ENCODE data around the gene IKBIP.

Gene IKBIP

GRCh38 chr12:98580695-98581094 lies 63.9 kb downstream of the IKBIP start:
- Histone ChIP-seq H3K36me3 (ENCODE audit: insufficient read depth, low read length) (no peaks in the 10 kb centered on the region), H3K9me3 (ENCODE audit: insufficient read depth, low read length, severe bottlenecking) (no peaks in the 10 kb centered on the region), H3K27ac (ENCODE audit: low read length) (no peak overlapping the region), H3K27me3 (ENCODE audit: insufficient read depth, low read length, poor library complexity) (no peaks in the 10 kb centered on the region), H2AFZ (ENCODE audit: low read depth, low read length) (no peak overlapping the region), H3K4me1 (ENCODE audit: insufficient read depth, low read length) (no peaks in the 10 kb centered on the region), H4K20me1 (ENCODE audit: insufficient read depth, low read length) (no peaks in the 10 kb centered on the region), H3K79me2 (ENCODE audit: insufficient read depth, low read length) (no peaks in the 10 kb centered on the region), H3K4me3 (ENCODE audit: low read depth in 1 of 2, low read length in 2 of 2) (no peak overlapping the region), H3K9ac (ENCODE audit: low read depth, low read length) (no peak overlapping the region), H3K4me2 (ENCODE audit: insufficient read depth, low read length) (no peak overlapping the region)
- no peak for ATAC-seq (ENCODE audit: insufficient read depth, low read depth)
- no peak for DNase-seq
- TF ChIP-seq EZH2 (IDR thresholded peaks at IDR 0.05; ENCODE audit: borderline replicate concordance, low read depth, low read length, severe bottlenecking) (no peak), CTCF (IDR thresholded peaks at IDR 0.05; ENCODE audit: borderline replicate concordance, extremely low read depth, low read length, poor library complexity, severe bottlenecking) (no peak)

- TF ChIP-seq EZH2 (IDR thresholded peaks at IDR 0.05; ENCODE audit: borderline replicate concordance, low read depth, low read length, severe bottlenecking) = no peak
- TF ChIP-seq CTCF (IDR thresholded peaks at IDR 0.05; ENCODE audit: borderline replicate concordance, extremely low read depth, low read length, poor library complexity, severe bottlenecking) = no peak
- Histone ChIP-seq H3K27ac (ENCODE audit: low read length) (no peak overlapping the region), H3K4me2 (ENCODE audit: insufficient read depth, low read length) (no peak overlapping the region), H3K4me1 (ENCODE audit: insufficient read depth, low read length) (no peaks in the 10 kb centered on the region), H3K9ac (ENCODE audit: low read depth, low read length) (no peak overlapping the region), H3K79me2 (ENCODE audit: insufficient read depth, low read length) (no peaks in the 10 kb centered on the region), H2AFZ (ENCODE audit: low read depth, low read length) (no peak overlapping the region), H4K20me1 (ENCODE audit: insufficient read depth, low read length) (no peaks in the 10 kb centered on the region), H3K27me3 (ENCODE audit: insufficient read depth, low read length, poor library complexity) (no peaks in the 10 kb centered on the region), H3K4me3 (ENCODE audit: low read depth in 1 of 2, low read length in 2 of 2) (no peak overlapping the region), H3K9me3 (ENCODE audit: insufficient read depth, low read length, severe bottlenecking) (no peaks in the 10 kb centered on the region), H3K36me3 (ENCODE audit: insufficient read depth, low read length) (no peaks in the 10 kb centered on the region)
- ATAC-seq (ENCODE audit: insufficient read depth, low read depth) (no peak), DNase-seq (no peak)
Measured at GRCh38 chr12:98579835-98580234, 64.8 kb downstream of the IKBIP start.

- no peaks in the 10 kb centered on the region for H4K20me1 ChIP-seq (ENCODE audit: insufficient read depth, low read length)
- no peak overlapping the region for H3K27ac ChIP-seq (ENCODE audit: low read length)
- no peak overlapping the region for H3K4me2 ChIP-seq (ENCODE audit: insufficient read depth, low read length)
- no peak overlapping the region for H3K4me3 ChIP-seq (ENCODE audit: low read depth in 1 of 2, low read length in 2 of 2)
- no peak for DNase-seq
- no peaks in the 10 kb centered on the region for H3K9me3 ChIP-seq (ENCODE audit: insufficient read depth, low read length, severe bottlenecking)
- ATAC-seq (ENCODE audit: insufficient read depth, low read depth) = no peak
- no peaks in the 10 kb centered on the region for H3K36me3 ChIP-seq (ENCODE audit: insufficient read depth, low read length)
- H2AFZ ChIP-seq (ENCODE audit: low read depth, low read length) = no peak overlapping the region
- TF ChIP-seq CTCF (IDR thresholded peaks at IDR 0.05; ENCODE audit: borderline replicate concordance, extremely low read depth, low read length, poor library complexity, severe bottlenecking) (no peak), EZH2 (IDR thresholded peaks at IDR 0.05; ENCODE audit: borderline replicate concordance, low read depth, low read length, severe bottlenecking) (no peak)
- no peak overlapping the region for H3K9ac ChIP-seq (ENCODE audit: low read depth, low read length)
- no peaks in the 10 kb centered on the region for H3K4me1 ChIP-seq (ENCODE audit: insufficient read depth, low read length)
- H3K79me2 ChIP-seq (ENCODE audit: insufficient read depth, low read length) = no peaks in the 10 kb centered on the region
- no peaks in the 10 kb centered on the region for H3K27me3 ChIP-seq (ENCODE audit: insufficient read depth, low read length, poor library complexity)
Measured at GRCh38 chr12:98579347-98579746, 65.2 kb downstream of the IKBIP start.

- DNase-seq = no peak
- no peak for TF ChIP-seq CTCF (IDR thresholded peaks at IDR 0.05; ENCODE audit: borderline replicate concordance, extremely low read depth, low read length, poor library complexity, severe bottlenecking)
- no peak for TF ChIP-seq EZH2 (IDR thresholded peaks at IDR 0.05; ENCODE audit: borderline replicate concordance, low read depth, low read length, severe bottlenecking)
- H3K27me3 ChIP-seq (ENCODE audit: insufficient read depth, low read length, poor library complexity) = no peaks in the 10 kb centered on the region
- no peak for ATAC-seq (ENCODE audit: insufficient read depth, low read depth)
- no peak overlapping the region for H3K4me3 ChIP-seq (ENCODE audit: low read depth in 1 of 2, low read length in 2 of 2)
- no peak overlapping the region for H2AFZ ChIP-seq (ENCODE audit: low read depth, low read length)
- no peak overlapping the region for H3K27ac ChIP-seq (ENCODE audit: low read length)
- H3K4me2 ChIP-seq (ENCODE audit: insufficient read depth, low read length) = no peak overlapping the region
- H3K9ac ChIP-seq (ENCODE audit: low read depth, low read length) = no peak overlapping the region
- H4K20me1 ChIP-seq (ENCODE audit: insufficient read depth, low read length) = no peaks in the 10 kb centered on the region
- no peaks in the 10 kb centered on the region for H3K36me3 ChIP-seq (ENCODE audit: insufficient read depth, low read length)
- no peaks in the 10 kb centered on the region for H3K79me2 ChIP-seq (ENCODE audit: insufficient read depth, low read length)
- no peaks in the 10 kb centered on the region for H3K9me3 ChIP-seq (ENCODE audit: insufficient read depth, low read length, severe bottlenecking)
- H3K4me1 ChIP-seq (ENCODE audit: insufficient read depth, low read length) = no peaks in the 10 kb centered on the region
Measured at GRCh38 chr12:98578821-98579220, 65.8 kb downstream of the IKBIP start.

All from DND-41 (cell line).